Peyer's patch (tissue), 4 donors: ENCODE data around the gene FFAR3.

Experiments
- CTCF ChIP-seq, 6 experiments: fragments of 450-650 bp in 4 of 6; fragments of 200-600 bp in 2 of 6; sonication (generic) in 1 of 6; IDR thresholded peaks; one replicate each; pipeline ENCODE4 v1.5.1; 2017 to 2019; ENCODE audit warnings: antibody characterized with exemption in 6 of 6, mild to moderate bottlenecking in 3 of 6, moderate library complexity in 1 of 6
- POLR2A ChIP-seq, 2 donors: fragments of 450-650 bp; IDR thresholded peaks; one replicate each; pipeline ENCODE4 v1.5.1; 2017; ENCODE audit warnings: antibody characterized with exemption in 2 of 2, mild to moderate bottlenecking in 2 of 2, moderate library complexity in 2 of 2

- TF ChIP-seq POLR2A (IDR thresholded peaks at IDR 0.05) (no peak), CTCF (IDR thresholded peaks at IDR 0.05) (no peak)
Observed at GRCh38 chr19:35313587-35313986, 44.7 kb upstream of the FFAR3 start.
